ENCODE results near the gene PRKCE.

- TF ChIP-seq, protein P1, sequence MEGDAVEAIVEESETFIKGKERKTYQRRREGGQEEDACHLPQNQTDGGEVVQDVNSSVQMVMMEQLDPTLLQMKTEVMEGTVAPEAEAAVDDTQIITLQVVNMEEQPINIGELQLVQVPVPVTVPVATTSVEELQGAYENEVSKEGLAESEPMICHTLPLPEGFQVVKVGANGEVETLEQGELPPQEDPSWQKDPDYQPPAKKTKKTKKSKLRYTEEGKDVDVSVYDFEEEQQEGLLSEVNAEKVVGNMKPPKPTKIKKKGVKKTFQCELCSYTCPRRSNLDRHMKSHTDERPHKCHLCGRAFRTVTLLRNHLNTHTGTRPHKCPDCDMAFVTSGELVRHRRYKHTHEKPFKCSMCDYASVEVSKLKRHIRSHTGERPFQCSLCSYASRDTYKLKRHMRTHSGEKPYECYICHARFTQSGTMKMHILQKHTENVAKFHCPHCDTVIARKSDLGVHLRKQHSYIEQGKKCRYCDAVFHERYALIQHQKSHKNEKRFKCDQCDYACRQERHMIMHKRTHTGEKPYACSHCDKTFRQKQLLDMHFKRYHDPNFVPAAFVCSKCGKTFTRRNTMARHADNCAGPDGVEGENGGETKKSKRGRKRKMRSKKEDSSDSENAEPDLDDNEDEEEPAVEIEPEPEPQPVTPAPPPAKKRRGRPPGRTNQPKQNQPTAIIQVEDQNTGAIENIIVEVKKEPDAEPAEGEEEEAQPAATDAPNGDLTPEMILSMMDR (IDR thresholded peaks at IDR 0.05), result no peak
- no peak for TF ChIP-seq REST (IDR thresholded peaks at IDR 0.05; ENCODE audit: low read depth, low read length)
- TF ChIP-seq, protein P2, sequence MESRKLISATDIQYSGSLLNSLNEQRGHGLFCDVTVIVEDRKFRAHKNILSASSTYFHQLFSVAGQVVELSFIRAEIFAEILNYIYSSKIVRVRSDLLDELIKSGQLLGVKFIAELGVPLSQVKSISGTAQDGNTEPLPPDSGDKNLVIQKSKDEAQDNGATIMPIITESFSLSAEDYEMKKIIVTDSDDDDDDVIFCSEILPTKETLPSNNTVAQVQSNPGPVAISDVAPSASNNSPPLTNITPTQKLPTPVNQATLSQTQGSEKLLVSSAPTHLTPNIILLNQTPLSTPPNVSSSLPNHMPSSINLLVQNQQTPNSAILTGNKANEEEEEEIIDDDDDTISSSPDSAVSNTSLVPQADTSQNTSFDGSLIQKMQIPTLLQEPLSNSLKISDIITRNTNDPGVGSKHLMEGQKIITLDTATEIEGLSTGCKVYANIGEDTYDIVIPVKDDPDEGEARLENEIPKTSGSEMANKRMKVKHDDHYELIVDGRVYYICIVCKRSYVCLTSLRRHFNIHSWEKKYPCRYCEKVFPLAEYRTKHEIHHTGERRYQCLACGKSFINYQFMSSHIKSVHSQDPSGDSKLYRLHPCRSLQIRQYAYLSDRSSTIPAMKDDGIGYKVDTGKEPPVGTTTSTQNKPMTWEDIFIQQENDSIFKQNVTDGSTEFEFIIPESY (IDR thresholded peaks at IDR 0.05; ENCODE audit: borderline replicate concordance, low read depth), result no peak
- no peak for TF ChIP-seq POLR2AphosphoS5 (IDR thresholded peaks at IDR 0.05; ENCODE audit: low read depth, low read length)
- no peak for TF ChIP-seq TAF1 (IDR thresholded peaks at IDR 0.05; ENCODE audit: borderline replicate concordance, low read depth, low read length)
- TF ChIP-seq JUND (IDR thresholded peaks at IDR 0.05), result no peak
- no peak for TF ChIP-seq MAX (IDR thresholded peaks at IDR 0.05; ENCODE audit: low read depth)
- no peak for TF ChIP-seq NFIC (IDR thresholded peaks at IDR 0.05; ENCODE audit: borderline replicate concordance)
- no peak for TF ChIP-seq FOXM1 (IDR thresholded peaks at IDR 0.05; ENCODE audit: low read depth)
- TF ChIP-seq FOXJ3 (CRISPR knock-in tag; IDR thresholded peaks at IDR 0.05), result no peak
- TF ChIP-seq SMC3 (IDR thresholded peaks at IDR 0.05; ENCODE audit: low read depth, low read length), result no peak
- no peak for TF ChIP-seq EZH2phosphoT487 (IDR thresholded peaks at IDR 0.05; ENCODE audit: borderline replicate concordance, low read depth)
- TF ChIP-seq NRF1 (IDR thresholded peaks at IDR 0.05; ENCODE audit: low read depth, low read length), result no peak
- no peak for TF ChIP-seq SIN3A (IDR thresholded peaks at IDR 0.05; ENCODE audit: borderline replicate concordance, low read depth, low read length)
These were observed 338.7 kb downstream of the PRKCE start for GRCh38 chr2:45990131-45990530.

All from SK-N-SH (cell line).